ENCODE results near the gene TSPAN2.

TSPAN2 gene

GRCh38 chr1:115089420-115090185, at the start of gene TSPAN2:
Gene TSPAN2 (minus strand): TSS chr1:115089503. CDS start chr1:115089432, 71 bp downstream.
- DNase-seq (ENCODE audit: low read depth, low spot score) = peak; percentile 87

DNA sequence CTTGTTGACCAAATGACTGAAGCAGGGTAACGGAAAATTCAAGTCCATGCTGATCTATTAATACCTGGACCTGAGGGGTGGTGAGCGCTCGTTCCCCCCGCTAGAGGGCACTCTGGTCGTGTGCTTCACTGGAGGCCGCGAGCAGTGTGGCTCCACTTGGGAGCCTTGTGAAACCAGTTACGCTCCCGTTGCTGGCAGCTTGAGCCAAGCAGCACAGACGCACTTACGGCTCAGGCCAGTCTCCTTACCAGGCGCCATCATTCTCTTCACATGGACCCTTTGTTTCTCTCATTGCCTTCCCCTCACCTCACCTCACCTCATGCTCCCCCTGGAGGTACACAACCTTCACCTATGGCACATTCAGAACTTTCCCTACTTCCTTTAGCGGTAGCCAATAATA, 49.7 kb upstream of the TSPAN2 start:
- peak; percentile 96 for DNase-seq (ENCODE audit: low read depth, low spot score)

GRCh38 chr1:115138271-115138670, 49.0 kb upstream of the TSPAN2 start:
- DNase-seq (ENCODE audit: low read depth, low spot score) = no peak

- no peak for DNase-seq (ENCODE audit: low read depth, low spot score)
Measured at GRCh38 chr1:115137191-115137590, 47.9 kb upstream of the TSPAN2 start.

GRCh38 chr1:115136706-115137105, 47.4 kb upstream of the TSPAN2 start:
- no peak for DNase-seq (ENCODE audit: low read depth, low spot score)

DNA sequence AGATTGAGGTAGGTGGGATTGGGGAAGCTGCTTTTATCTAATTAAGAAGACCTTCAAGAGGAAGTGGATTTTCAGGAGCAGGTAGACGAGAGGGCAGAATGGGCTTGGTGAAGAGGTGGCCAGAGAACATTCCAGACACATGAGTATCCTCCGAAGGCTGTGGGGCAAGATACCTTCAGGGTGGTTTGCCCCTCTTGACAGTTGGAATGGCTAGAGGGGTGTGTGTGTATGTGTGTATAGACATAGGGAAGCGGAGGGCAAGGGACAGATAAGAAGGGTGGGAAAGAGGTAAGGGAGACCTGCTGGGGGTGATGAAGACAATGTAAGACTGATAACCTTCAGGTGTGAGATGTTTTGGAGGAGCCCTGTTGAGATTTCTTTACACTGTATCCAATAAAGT, 46.8 kb upstream of the TSPAN2 start:
- no peak for DNase-seq (ENCODE audit: low read depth, low spot score)

GRCh38 chr1:115135681-115136080, 46.4 kb upstream of the TSPAN2 start:
- DNase-seq (ENCODE audit: low read depth, low spot score) = no peak

DNA sequence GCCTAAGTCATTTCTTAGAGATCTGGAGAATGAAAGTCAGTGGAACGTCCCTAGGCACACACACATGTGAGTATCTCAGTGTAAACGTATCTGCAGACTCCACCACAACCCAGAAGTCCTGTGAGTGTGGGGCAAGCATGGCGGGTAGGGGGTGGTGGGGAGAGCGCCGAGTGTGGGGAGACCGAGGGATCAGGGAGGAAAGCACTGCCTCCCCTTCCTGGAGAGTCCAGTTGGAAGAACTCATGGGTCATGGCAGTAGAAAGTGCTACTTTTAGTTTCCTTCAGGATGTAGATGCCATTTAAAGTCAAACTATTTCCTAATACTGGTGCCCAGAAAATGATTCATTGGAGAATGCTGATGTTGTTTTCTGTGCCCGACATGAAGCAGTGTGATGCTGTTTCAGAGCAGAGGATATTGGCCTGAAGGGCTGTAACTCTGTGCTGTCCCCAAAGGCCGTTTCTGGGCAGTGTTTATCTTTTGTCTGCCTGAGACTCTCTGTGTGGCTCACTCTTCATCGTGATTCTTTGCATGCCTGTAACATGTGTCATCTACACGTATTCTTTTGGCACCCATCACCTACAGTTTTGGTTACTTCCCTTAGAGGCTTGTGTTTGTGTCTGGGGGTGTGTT, 45.7 kb upstream of the TSPAN2 start:
- DNase-seq (ENCODE audit: low read depth, low spot score) = peak; percentile 84

GRCh38 chr1:115134231-115134630, 44.9 kb upstream of the TSPAN2 start:
- DNase-seq (ENCODE audit: low read depth, low spot score) = no peak

DNA sequence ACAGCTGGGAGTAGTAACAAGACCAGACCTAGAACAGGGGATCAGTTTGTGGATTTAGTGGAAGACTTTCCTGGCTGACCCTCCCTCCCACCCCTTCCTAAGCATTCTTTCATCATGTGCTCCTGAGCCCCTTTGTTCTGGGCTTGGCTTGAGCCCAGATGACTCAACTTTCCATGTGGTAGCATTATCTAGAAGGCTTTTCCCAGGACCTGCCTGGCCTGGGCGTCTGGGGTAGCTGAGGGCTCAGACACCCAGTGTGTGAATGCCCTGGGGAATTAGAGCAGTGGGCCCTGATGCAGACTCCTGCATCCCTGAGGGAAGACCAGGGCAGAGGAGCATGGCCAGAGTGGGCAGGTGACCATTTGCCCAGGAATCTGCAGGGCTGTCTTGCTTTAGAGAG, 44.1 kb upstream of the TSPAN2 start:
- peak; percentile 93 for DNase-seq (ENCODE audit: low read depth, low spot score)

DNA sequence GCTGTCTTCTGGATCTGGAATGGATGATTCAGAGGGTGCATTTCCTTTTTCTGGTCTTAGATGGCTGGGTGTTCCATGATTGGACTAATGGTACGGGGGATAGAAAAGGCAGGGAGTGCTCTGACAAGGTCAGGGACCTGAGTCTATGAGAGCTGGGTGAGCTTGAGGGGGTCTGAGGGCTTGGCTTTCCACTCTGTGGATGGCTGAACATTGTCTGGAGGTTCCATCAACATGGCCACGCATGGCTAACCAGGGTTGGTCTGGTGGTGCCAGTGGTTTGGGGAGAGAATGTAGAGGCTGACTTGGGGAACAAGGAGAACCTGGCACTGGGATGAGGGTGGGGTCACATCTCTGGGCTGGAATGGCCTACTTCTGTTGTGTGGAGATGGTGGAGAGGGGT, 41.5 kb upstream of the TSPAN2 start:
- DNase-seq (ENCODE audit: low read depth, low spot score) = no peak

GRCh38 chr1:115129071-115129640, 39.9 kb upstream of the TSPAN2 start:
- no peak for DNase-seq (ENCODE audit: low read depth, low spot score)

DNA sequence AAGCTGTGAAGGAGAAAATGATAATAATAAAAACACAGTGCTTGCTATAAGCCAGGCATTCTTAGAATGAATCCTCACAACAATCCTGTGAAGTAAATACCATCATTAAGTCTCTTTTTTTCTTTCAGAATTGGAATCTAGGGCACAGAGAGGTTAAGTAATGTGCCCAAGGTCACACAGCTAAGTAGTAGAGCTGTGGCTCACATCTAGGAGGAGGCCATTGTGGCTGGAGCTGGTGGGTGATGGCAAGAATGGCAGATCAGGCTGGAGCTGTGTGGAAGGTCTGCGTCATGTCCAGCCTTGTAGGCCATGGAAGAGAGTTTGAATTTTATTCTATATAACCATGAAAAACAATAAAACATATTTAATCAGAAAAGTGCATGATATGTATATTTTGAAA, 38.2 kb upstream of the TSPAN2 start:
- no peak for DNase-seq (ENCODE audit: low read depth, low spot score)

DNA sequence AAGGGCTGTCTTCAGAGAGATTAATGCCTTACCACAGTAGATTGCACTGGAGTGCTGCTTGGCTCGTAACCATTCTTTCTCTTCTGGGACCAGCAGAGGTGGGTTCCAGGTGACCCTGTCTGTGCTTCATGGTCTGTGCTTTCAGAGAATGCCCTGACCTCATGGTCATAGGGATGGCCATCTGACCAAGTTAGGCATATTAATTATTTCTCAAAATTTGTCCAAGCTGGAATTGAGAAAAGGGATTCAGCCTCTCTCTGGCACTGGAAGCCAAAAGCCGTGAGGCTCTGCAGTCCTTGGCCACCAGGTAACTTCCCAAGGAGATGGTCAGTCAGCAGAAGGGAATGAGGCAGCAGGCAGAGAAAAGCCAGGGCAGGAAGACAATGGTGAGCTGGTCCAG, 37.2 kb upstream of the TSPAN2 start:
- DNase-seq (ENCODE audit: low read depth, low spot score) = no peak

GRCh38 chr1:115123116-115123515, 33.8 kb upstream of the TSPAN2 start:
- DNase-seq (ENCODE audit: low read depth, low spot score) = no peak

DNA sequence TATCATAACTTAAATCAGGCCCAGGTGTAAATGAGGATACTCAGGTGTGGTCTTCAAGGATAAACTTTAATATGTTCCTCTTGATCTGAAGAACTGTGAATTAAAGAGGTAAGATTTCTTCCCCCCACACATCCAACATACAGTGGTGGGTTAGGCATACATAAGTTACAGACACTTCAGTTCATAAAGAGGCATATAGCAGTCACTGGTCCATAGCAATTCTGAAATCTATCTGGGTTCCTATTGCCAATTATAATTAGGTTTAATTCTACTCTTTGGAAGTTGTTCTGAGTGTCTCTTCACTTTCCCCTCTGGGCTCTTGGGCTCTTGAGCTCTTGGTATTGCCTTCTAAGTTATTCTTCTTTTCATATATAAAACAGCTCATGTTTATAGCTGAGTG, 32.5 kb upstream of the TSPAN2 start:
- no peak for DNase-seq (ENCODE audit: low read depth, low spot score)

- no peak for DNase-seq (ENCODE audit: low read depth, low spot score)
Measured at GRCh38 chr1:115120296-115120695, 31.0 kb upstream of the TSPAN2 start.

DNA sequence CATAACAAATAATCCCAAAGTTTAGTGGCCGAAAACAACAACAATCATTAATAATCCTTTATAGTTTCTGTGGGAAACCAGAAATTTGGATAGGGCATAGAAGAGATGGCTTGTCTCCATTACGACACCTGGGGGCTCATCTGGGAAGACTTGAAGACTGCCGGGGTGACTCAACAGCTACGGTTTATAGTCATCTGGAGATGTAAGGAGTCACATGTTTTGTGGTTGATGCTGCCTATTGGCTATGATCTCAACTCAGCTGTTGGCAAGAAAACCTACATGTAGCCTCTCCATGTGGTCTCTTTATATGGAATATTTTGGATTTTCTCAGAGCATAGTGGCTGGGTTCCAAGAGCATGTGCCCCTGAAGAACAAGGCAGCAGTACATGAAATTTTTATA, 29.3 kb upstream of the TSPAN2 start:
- no peak for DNase-seq (ENCODE audit: low read depth, low spot score)

DNA sequence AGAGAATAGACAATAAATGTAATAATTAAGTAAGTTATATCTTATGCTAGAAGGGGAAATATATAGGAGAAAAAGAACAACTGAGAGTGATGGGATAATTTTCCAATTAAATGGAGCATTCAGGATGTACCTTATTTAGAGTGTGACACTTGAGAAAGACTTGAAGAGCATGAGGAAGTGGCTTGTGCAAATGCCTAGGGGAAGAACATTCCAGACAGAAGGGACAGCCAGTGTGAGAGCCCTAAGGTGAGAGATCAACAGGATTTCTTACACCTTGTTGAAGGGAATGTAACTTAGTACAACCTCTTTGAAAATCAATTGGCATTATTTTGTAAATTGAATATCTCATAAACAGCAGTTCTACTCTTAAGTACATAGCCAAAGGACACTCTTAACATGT, 28.8 kb upstream of the TSPAN2 start:
- no peak for DNase-seq (ENCODE audit: low read depth, low spot score)

- no peak for DNase-seq (ENCODE audit: low read depth, low spot score)
Measured at GRCh38 chr1:115117298-115117697, 28.0 kb upstream of the TSPAN2 start.

GRCh38 chr1:115116512-115116911, 27.2 kb upstream of the TSPAN2 start:
- DNase-seq (ENCODE audit: low read depth, low spot score) = no peak

- no peak for DNase-seq (ENCODE audit: low read depth, low spot score)
Measured at GRCh38 chr1:115115521-115116161, 26.3 kb upstream of the TSPAN2 start.

DNA sequence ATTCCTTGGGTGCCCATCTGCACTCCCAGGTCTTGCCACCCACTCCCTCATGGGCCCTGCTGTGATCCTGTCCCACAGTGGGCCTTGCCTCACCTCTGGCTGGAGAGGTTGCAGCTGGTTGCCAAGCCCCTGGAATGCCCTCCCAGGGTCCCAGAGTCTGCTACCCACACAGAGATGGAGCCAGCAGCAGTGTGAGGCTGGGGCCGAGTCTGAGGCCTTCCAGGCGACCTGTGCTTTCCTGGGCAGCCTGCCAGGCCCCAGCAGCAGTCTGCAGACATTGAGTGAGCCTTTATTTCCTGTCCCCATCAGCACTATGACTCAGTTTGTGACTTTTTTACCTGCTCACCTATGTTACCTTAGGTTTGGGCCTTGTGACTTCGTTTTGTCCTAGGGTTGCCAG, 25.0 kb upstream of the TSPAN2 start:
- DNase-seq (ENCODE audit: low read depth, low spot score) = peak; percentile 86
